Upper lobe of left lung (tissue), 6 donors: ENCODE measurements around the gene PMPCA. TPM values are rescaled to one million over a fixed set of nuclear protein-coding genes. Genes with fewer than 3 reads are reported as not detected.

Experiments used
- ATAC-seq, 2 donors: fragments of 200-7000 bp; cut with Tn5 transposase; one replicate each; pipeline ENCODE4 v1.9.1; 2022; ENCODE audit warnings: mild to moderate bottlenecking in 2 of 2, moderate library complexity in 2 of 2; ENCODE audit not compliant: low FRiP score in 2 of 2
- DNase-seq, 2 donors: peaks; one replicate each; pipeline ENCODE4 v3.0.0-alpha.2; 2019 to 2020
- H3K27ac ChIP-seq, 4 donors: fragments of 200-600 bp; sonication (generic); one replicate each; pipeline ENCODE4 v1.5.1; 2016 to 2019
- H3K27me3 ChIP-seq, 4 donors: fragments of 200-600 bp; sonication (generic); one replicate each; pipeline ENCODE4 v1.5.1; 2017 to 2019
- H3K36me3 ChIP-seq, 4 donors: fragments of 200-600 bp; sonication (generic); one replicate each; pipeline ENCODE4 v1.5.1; 2016 to 2019
- H3K4me1 ChIP-seq, 4 donors: fragments of 200-600 bp; sonication (generic); one replicate each; pipeline ENCODE4 v1.5.1; 2018 to 2019
- H3K4me3 ChIP-seq, 4 donors: fragments of 200-600 bp; sonication (generic); one replicate each; pipeline ENCODE4 v1.5.1; 2017 to 2019; ENCODE audit warnings: mild to moderate bottlenecking in 2 of 4, moderate library complexity in 1 of 4
- H3K9me3 ChIP-seq, 4 donors: fragments of 200-600 bp; sonication (generic); one replicate each; pipeline ENCODE4 v1.5.1; 2018 to 2019
- EP300 ChIP-seq, 4 donors: sonication (generic); formaldehyde crosslinking; IDR thresholded peaks; one replicate each; pipeline ENCODE4 v1.5.1; 2017; ENCODE audit warnings: antibody characterized with exemption in 4 of 4, control low read depth in 2 of 4
- POLR2A ChIP-seq, 4 donors: fragments of 450-650 bp; IDR thresholded peaks; one replicate each; pipeline ENCODE4 v1.5.1; 2016 to 2017; ENCODE audit warnings: antibody characterized with exemption in 4 of 4, mild to moderate bottlenecking in 2 of 4
- POLR2AphosphoS5 ChIP-seq, 2 donors: sonication (generic); formaldehyde crosslinking; IDR thresholded peaks; one replicate each; pipeline ENCODE4 v1.5.1; 2017; ENCODE audit warnings: antibody characterized with exemption in 2 of 2
- WGBS, 2 donors: methylation state at CpG; one replicate each; pipeline ENCODE4 v1.1.5; 2017 to 2018; 5-methylcytosine and 5-hydroxymethylcytosine counted together
- total RNA-seq, 6 donors: library from RNA; depleted of rRNA in 4 of 6; stranded (reverse); fragments of >200 nt in 4 of 6; gene quantifications; one replicate each; pipeline versions ENCODE4 v1.1.0 to v1.2.1, GENCODE V29; 2016 to 2021
- TF ChIP-seq, protein P1 (sequence below), 6 experiments: fragments of 450-650 bp in 4 of 6; fragments of 200-600 bp in 2 of 6; sonication (generic) in 2 of 6; IDR thresholded peaks; one replicate each; pipeline ENCODE4 v1.5.1; 2016 to 2019; ENCODE audit warnings: antibody characterized with exemption in 6 of 6
- donor health status: DM: no; HTN: no; CAD: no; lungs with moderate emphysema.
- donor health status: DM: no; HTN: yes; CAD: no; lungs with severe emphysema.

PMPCA gene
- total RNA-seq, 6 donors from 2014 or later, result 30.4 to 48.2 (median 41.0) TPM

DNA sequence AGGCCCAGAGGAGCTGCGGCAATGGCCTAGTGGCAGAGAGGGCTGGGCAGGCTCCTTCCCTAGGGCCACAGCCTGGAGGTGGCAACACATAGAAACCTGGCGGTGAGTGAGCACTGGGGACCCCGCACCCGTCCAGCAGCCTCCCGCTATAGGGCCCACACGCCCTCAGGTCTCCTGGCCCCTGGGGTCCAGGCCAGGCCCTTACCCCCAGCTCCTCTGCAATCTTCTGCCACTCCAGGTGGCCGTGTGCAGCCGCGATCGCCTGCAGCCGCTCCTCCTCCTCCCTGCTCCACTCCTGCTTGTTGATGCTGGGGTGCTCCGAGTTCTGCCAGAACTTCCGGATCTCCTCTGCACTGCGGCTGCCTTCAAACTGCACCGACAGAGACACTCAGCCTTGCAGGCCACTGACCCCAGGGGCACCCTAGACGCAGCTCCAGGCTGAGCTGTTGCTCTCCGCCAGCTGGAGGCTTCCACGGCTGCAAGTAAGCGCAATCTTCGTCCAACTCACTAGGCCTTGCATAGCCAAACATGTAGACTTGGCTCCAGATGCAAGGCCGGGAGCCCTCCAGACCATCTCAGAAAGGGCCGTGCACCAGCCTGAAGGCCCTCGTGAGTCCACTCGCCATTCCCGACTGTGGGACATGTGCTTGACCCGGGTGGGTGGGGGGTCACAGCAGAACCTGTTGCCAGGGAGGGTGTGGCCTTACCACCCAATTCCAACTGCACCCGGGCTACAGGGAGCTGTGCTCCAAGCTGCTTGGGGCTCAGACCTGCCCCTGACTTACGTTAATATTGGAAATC is 18.5 kb upstream of the PMPCA start:
- no peaks in the 10 kb centered on the region for H3K27me3 ChIP-seq
- H3K36me3 ChIP-seq, result peaks cover 26 to 97% (median 83%) of the 10 kb centered on the region in 4 donors
- H3K4me1 ChIP-seq, result no peaks in the 10 kb centered on the region
- H3K9me3 ChIP-seq, result no peaks in the 10 kb centered on the region
- 93% methylated on average over 19 to 28 of the region's 28 CpGs for WGBS, 2 donors
- DNase-seq (peak in 1 of 2 donors; percentile 63), ATAC-seq (no peak)
- H3K27ac ChIP-seq, result no peak overlapping the region
- no peak for TF ChIP-seq EP300 (IDR thresholded peaks at IDR 0.05)
- TF ChIP-seq POLR2AphosphoS5 (IDR thresholded peaks at IDR 0.05), result no peak
- TF ChIP-seq, protein P1, sequence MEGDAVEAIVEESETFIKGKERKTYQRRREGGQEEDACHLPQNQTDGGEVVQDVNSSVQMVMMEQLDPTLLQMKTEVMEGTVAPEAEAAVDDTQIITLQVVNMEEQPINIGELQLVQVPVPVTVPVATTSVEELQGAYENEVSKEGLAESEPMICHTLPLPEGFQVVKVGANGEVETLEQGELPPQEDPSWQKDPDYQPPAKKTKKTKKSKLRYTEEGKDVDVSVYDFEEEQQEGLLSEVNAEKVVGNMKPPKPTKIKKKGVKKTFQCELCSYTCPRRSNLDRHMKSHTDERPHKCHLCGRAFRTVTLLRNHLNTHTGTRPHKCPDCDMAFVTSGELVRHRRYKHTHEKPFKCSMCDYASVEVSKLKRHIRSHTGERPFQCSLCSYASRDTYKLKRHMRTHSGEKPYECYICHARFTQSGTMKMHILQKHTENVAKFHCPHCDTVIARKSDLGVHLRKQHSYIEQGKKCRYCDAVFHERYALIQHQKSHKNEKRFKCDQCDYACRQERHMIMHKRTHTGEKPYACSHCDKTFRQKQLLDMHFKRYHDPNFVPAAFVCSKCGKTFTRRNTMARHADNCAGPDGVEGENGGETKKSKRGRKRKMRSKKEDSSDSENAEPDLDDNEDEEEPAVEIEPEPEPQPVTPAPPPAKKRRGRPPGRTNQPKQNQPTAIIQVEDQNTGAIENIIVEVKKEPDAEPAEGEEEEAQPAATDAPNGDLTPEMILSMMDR (IDR thresholded peaks at IDR 0.05), result no peak
- TF ChIP-seq POLR2A (IDR thresholded peaks at IDR 0.05), result no peak
- H3K4me3 ChIP-seq, result no peak overlapping the region

DNA sequence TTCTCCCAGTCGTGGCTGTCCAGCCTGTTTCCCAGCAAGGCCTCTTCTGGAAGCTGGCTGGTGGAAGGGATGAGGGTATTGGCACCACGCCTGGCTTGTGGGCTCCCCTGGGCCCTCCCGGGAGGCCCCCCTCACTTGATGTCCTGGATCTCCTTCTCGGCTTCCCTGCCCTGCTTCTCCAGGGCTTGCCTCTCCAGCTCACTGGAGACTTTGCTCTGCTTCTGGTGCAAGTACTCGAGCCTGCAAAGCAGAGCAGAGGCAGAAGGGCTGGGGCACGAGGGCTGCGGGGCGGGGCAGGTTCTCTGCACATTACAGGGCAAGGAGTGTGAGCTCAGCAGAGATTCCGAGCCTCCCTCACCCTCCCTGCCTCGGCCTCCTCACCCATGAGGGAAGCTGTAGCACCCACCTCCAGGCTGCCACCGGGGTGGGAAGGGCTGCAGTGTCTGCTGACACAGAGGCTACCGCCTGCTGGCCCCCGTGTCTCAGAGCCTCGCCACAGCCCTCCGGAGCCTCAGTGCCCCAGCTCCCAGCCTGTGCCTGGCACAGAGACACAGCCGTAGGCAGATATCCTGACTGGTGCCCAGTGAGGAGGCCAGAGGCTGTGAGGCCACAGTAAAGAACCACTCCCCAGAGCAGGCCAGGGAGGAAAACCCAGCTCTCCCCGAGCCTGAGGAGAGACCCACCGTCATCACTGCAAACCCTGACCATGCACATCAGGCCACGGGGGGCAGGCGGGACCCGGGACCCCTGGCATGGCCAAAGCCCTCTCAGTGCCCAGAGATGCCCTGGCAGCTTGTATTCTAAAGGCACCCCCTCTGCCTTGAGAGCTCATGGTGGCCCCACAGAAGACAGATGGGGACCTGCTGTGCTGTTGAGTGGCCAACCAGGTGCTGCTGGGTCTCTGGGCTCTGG is 17.7 kb upstream of the PMPCA start:
- no peaks in the 10 kb centered on the region for H3K4me1 ChIP-seq
- H3K4me3 ChIP-seq, result no peak overlapping the region
- no peak overlapping the region for H3K27ac ChIP-seq
- H3K9me3 ChIP-seq, result no peaks in the 10 kb centered on the region
- TF ChIP-seq EP300 (IDR thresholded peaks at IDR 0.05), result no peak
- TF ChIP-seq POLR2A (IDR thresholded peaks at IDR 0.05), result no peak
- ATAC-seq (peak in 1 of 2 donors; percentile 26), DNase-seq (peak in 1 of 2 donors; percentile 75)
- H3K27me3 ChIP-seq, result no peaks in the 10 kb centered on the region
- peaks cover 22 to 96% (median 80%) of the 10 kb centered on the region in 4 donors for H3K36me3 ChIP-seq
- 91 to 94% methylated on average over 14 to 19 of the region's 21 CpGs for WGBS, 2 donors

DNA sequence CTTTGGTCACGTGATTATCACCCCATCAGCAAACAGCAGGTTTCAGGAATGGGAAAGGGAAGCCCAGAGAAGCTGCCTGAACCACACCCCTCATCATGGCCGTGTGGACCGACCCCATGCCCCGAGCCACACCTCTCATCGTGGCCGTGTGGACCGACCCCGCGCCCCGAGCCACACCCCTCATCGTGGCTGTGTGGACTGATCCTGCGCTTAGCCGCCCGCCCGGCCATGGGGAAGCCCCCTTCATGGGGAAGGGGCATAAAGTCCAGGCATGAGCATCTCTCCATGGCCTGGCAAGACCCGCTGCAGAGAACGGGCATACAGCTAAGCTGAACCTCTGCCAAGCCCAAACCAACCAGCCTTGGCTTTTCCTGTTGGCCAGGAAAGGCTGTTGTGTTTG is 16.9 kb upstream of the PMPCA start:
- peaks cover 0 to 3% (median 2%) of the 10 kb centered on the region in 4 donors for H3K4me1 ChIP-seq
- no peak overlapping the region for H3K4me3 ChIP-seq
- no peak overlapping the region for H3K27ac ChIP-seq
- no peak for TF ChIP-seq POLR2AphosphoS5 (IDR thresholded peaks at IDR 0.05)
- TF ChIP-seq POLR2A (IDR thresholded peaks at IDR 0.05), result no peak
- no peak for TF ChIP-seq EP300 (IDR thresholded peaks at IDR 0.05)
- TF ChIP-seq, protein P1 (IDR thresholded peaks at IDR 0.05), result no peak
- no peaks in the 10 kb centered on the region for H3K27me3 ChIP-seq
- no peaks in the 10 kb centered on the region for H3K9me3 ChIP-seq
- ATAC-seq (peak in 1 of 2 donors; percentile 22), DNase-seq (peak in 1 of 2 donors; percentile 72)
- WGBS, 2 donors, result 93% methylated on average over 7 to 17 of the region's 17 CpGs
- peaks cover 18 to 90% (median 75%) of the 10 kb centered on the region in 4 donors for H3K36me3 ChIP-seq

DNA sequence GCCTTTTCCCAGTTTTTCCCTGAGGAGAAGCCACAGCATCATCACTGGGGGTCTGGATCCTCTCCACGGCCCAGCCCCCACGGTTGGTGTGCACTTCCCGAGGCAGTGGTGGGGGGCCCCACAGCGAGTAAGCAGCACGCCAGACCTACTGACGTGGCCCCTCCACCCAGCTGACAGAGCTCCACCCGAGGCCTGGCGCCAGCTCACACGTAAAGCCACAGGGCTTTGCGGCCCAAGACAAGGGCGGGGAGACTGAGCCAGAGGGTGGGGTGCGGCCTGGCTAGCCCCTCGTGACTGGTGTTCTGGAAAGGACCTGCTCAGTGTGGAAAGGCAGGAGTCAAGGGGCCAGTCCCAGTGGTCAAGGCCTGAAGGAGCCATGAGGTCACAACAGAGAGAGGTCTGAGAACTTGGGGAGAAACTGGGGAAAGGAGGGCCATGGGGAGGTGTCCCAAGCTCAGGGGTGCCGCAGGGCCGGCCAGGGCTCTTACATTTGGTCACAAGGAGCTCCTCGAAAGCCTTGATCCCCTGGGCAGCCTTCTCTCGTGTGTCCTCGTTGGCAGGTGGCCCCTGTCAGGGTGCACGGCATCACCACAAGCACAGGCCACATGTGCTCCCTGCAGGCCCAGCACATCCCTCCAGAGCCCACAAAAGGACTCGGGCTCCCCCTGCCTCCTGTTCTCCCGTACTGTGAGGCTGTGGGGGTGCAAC is 16.0 kb upstream of the PMPCA start:
- 94 to 97% methylated on average over 10 to 14 of the region's 21 CpGs for WGBS, 2 donors
- no peaks in the 10 kb centered on the region for H3K9me3 ChIP-seq
- peak in 1 of 2 donors; percentile 91 for ATAC-seq

More for the DNA sequence above, 16.0 kb upstream of the PMPCA start:
- no peak for TF ChIP-seq POLR2A (IDR thresholded peaks at IDR 0.05)
- TF ChIP-seq, protein P1 (IDR thresholded peaks at IDR 0.05), result no peak
- TF ChIP-seq EP300 (IDR thresholded peaks at IDR 0.05), result no peak
- H3K27me3 ChIP-seq, result no peaks in the 10 kb centered on the region
- H3K4me1 ChIP-seq, result peaks cover 8 to 12% (median 11%) of the 10 kb centered on the region in 4 donors
- H3K27ac ChIP-seq, result no peak overlapping the region
- peak in 1 of 2 donors; percentile 61 for DNase-seq
- H3K36me3 ChIP-seq, result peaks cover 17 to 81% (median 66%) of the 10 kb centered on the region in 4 donors
- H3K4me3 ChIP-seq, result no peak overlapping the region
